ENCODE results near the gene HSD17B1. TPM values are rescaled to one million over a fixed set of nuclear protein-coding genes. Genes with fewer than 3 reads are reported as not detected.

HSD17B1 gene
- total and polyA plus RNA-seq, 2 of the 13 experiments (the other 11 are each of a cell fraction or from before 2014, with no cell fraction given): 0.54 to 0.93 TPM

DNA sequence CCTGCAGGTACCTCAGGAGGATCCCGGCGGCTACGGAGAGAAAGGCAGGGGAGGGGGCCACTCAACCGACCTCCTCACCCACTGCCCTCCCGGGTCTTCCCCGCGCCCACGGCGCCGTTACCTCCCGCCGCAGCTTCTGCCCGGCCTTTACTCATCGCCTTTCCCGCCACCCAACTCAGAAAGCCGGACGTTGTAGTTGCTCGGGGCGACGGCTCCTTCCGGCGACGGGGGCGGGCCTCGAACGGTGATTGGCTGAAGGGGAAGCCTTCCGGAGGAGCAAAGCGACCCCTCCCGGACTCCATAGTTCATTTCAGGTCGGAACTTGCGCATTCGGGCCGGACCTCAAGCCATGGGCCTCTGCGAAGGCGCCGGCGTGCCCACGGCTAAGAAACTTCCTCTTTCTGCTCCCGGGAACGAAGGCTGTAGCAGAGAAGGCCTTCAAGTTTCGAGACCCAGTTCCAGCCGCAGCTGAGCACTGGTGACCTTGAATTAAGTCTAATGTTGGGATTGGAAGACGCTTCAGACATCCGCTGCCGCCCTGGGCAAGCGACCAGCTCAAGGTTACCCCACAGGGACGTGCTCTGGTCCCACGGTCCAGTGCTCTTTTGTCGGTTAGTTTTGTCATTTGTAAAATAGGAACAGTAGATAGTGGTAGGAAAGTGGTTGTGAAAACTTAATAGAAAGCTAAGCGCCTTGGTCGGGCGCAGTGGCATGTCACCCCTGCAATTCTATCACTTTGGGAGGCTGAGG is 25.0 kb downstream of the HSD17B1 start, which contains the start of gene PSMC3IP (continued):
- TF ChIP-seq ZNF616 (CRISPR knock-in tag; IDR thresholded peaks at IDR 0.05; ENCODE audit: low read depth) (0 out of 2 replicates have a peak, but pooled peaks have one; percentile 72), HNRNPL (IDR thresholded peaks at IDR 0.05; ENCODE audit: low read depth, low read length) (peak; percentile 74; the same call in 1 of the 2 replicates), JUNB (CRISPR knock-in tag; IDR thresholded peaks at IDR 0.05; ENCODE audit: borderline replicate concordance) (no peak), SMC3 (IDR thresholded peaks at IDR 0.05; ENCODE audit: low read length) (peak; percentile 19), NFYB (CRISPR knock-in tag; IDR thresholded peaks at IDR 0.05) (peak; percentile 97), TBX3 (IDR thresholded peaks at IDR 0.05; ENCODE audit: borderline replicate concordance) (no peak), ZNF264 (CRISPR knock-in tag; IDR thresholded peaks at IDR 0.05) (peak; percentile 62; the same call in 1 of the 2 replicates), PRPF4 (IDR thresholded peaks at IDR 0.05; ENCODE audit: low read depth, low read length, poor library complexity, severe bottlenecking) (no peak), SALL1 (CRISPR knock-in tag; IDR thresholded peaks at IDR 0.05) (peak; percentile 86), ZNF678 (CRISPR knock-in tag; IDR thresholded peaks at IDR 0.05) (peak; percentile 71; the same call in 1 of the 2 replicates), ZNF224 (CRISPR knock-in tag; IDR thresholded peaks at IDR 0.05) (peak; percentile 95), MTF2 (CRISPR knock-in tag; IDR thresholded peaks at IDR 0.05; ENCODE audit: borderline replicate concordance) (peak; percentile 64; the same call in 1 of the 2 replicates), ZFYVE20 (CRISPR knock-in tag; IDR thresholded peaks at IDR 0.05; ENCODE audit: borderline replicate concordance, low read depth) (no peak), MEF2D (CRISPR knock-in tag; IDR thresholded peaks at IDR 0.05) (peak; percentile 72)
- TF ChIP-seq, protein P1, sequence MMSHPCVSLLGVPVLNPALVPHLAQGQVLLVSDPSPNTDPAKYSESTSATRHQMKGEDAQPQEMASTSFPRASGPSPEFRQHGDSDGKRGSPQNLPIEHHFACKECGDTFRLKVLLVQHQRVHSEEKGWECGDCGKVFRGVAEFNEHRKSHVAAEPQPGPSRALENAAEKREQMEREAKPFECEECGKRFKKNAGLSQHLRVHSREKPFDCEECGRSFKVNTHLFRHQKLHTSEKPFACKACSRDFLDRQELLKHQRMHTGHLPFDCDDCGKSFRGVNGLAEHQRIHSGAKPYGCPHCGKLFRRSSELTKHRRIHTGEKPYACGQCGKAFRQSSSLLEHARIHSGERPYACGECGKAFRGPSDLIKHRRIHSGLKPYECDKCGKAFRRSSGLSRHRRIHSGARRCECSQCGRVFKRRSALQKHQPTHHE (CRISPR knock-in tag; IDR thresholded peaks at IDR 0.05; ENCODE audit: borderline replicate concordance): no peak
- TF ChIP-seq, protein P2, sequence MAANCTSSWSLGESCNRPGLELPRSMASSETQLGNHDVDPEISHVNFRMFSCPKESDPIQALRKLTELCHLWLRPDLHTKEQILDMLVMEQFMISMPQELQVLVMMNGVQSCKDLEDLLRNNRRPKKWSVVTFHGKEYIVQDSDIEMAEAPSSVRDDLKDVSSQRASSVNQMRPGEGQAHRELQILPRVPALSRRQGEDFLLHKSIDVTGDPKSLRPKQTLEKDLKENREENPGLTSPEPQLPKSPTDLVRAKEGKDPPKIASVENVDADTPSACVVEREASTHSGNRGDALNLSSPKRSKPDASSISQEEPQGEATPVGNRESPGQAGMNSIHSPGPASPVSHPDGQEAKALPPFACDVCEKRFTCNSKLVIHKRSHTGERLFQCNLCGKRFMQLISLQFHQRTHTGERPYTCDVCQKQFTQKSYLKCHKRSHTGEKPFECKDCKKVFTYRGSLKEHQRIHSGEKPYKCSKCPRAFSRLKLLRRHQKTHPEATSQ (CRISPR knock-in tag; IDR thresholded peaks at IDR 0.05; ENCODE audit: borderline replicate concordance): 0 out of 2 replicates have a peak, but pooled peaks have one; percentile 13
- TF ChIP-seq, protein P3, sequence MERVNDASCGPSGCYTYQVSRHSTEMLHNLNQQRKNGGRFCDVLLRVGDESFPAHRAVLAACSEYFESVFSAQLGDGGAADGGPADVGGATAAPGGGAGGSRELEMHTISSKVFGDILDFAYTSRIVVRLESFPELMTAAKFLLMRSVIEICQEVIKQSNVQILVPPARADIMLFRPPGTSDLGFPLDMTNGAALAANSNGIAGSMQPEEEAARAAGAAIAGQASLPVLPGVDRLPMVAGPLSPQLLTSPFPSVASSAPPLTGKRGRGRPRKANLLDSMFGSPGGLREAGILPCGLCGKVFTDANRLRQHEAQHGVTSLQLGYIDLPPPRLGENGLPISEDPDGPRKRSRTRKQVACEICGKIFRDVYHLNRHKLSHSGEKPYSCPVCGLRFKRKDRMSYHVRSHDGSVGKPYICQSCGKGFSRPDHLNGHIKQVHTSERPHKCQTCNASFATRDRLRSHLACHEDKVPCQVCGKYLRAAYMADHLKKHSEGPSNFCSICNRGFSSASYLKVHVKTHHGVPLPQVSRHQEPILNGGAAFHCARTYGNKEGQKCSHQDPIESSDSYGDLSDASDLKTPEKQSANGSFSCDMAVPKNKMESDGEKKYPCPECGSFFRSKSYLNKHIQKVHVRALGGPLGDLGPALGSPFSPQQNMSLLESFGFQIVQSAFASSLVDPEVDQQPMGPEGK (CRISPR knock-in tag; IDR thresholded peaks at IDR 0.05): peak; percentile 34; the same call in 1 of the 2 replicates
- TF ChIP-seq, protein P4, sequence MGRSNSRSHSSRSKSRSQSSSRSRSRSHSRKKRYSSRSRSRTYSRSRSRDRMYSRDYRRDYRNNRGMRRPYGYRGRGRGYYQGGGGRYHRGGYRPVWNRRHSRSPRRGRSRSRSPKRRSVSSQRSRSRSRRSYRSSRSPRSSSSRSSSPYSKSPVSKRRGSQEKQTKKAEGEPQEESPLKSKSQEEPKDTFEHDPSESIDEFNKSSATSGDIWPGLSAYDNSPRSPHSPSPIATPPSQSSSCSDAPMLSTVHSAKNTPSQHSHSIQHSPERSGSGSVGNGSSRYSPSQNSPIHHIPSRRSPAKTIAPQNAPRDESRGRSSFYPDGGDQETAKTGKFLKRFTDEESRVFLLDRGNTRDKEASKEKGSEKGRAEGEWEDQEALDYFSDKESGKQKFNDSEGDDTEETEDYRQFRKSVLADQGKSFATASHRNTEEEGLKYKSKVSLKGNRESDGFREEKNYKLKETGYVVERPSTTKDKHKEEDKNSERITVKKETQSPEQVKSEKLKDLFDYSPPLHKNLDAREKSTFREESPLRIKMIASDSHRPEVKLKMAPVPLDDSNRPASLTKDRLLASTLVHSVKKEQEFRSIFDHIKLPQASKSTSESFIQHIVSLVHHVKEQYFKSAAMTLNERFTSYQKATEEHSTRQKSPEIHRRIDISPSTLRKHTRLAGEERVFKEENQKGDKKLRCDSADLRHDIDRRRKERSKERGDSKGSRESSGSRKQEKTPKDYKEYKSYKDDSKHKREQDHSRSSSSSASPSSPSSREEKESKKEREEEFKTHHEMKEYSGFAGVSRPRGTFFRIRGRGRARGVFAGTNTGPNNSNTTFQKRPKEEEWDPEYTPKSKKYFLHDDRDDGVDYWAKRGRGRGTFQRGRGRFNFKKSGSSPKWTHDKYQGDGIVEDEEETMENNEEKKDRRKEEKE (IDR thresholded peaks at IDR 0.05): no peak
- TF ChIP-seq, protein P5, sequence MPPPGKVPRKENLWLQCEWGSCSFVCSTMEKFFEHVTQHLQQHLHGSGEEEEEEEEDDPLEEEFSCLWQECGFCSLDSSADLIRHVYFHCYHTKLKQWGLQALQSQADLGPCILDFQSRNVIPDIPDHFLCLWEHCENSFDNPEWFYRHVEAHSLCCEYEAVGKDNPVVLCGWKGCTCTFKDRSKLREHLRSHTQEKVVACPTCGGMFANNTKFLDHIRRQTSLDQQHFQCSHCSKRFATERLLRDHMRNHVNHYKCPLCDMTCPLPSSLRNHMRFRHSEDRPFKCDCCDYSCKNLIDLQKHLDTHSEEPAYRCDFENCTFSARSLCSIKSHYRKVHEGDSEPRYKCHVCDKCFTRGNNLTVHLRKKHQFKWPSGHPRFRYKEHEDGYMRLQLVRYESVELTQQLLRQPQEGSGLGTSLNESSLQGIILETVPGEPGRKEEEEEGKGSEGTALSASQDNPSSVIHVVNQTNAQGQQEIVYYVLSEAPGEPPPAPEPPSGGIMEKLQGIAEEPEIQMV (CRISPR knock-in tag; IDR thresholded peaks at IDR 0.05; ENCODE audit: low read depth): peak; percentile 90; the same call in 1 of the 2 replicates
